ENCODE measurements around the gene FCRLA.
A peak's percentile ranks its signal among the peaks of the same experiment; 100 is the strongest.
"Not testable (repeated sequence)": the region's sequence is repeated elsewhere in the genome, so short reads cannot be mapped to it uniquely, and the experiment has no call there.

The FCRLA gene

DNA sequence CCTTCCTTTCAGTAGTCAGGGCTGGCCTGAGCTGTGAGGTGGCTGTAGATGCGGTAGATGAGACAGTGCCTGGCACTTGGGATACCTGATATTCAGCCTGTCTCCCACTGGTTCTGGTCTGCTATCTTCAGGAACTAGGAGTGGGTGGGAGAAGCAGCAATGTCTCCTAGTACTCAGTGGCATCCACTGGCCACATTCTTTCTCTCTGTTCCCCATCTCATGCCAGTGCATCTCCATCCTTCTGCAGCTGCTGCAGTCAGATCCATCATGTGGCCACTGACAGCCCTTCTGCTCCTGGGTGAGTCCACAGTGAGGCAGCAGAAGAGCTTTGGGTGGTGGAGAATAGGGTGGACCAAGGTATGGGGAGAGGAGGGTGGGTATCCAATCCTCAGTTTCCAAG is 15.4 kb downstream of the FCRLA start:
- H3K4me1 Mint-ChIP-seq: peaks cover 19% of the 10 kb centered on the region
- H3K27me3 Mint-ChIP-seq: peaks cover 6% of the 10 kb centered on the region
- H3K4me3 Mint-ChIP-seq: no peak overlapping the region
- no peaks in the 10 kb centered on the region for H3K9me3 Mint-ChIP-seq
- no peaks in the 10 kb centered on the region for H3K36me3 Mint-ChIP-seq
- H3K27ac Mint-ChIP-seq: peak overlapping the region; percentile 46

DNA sequence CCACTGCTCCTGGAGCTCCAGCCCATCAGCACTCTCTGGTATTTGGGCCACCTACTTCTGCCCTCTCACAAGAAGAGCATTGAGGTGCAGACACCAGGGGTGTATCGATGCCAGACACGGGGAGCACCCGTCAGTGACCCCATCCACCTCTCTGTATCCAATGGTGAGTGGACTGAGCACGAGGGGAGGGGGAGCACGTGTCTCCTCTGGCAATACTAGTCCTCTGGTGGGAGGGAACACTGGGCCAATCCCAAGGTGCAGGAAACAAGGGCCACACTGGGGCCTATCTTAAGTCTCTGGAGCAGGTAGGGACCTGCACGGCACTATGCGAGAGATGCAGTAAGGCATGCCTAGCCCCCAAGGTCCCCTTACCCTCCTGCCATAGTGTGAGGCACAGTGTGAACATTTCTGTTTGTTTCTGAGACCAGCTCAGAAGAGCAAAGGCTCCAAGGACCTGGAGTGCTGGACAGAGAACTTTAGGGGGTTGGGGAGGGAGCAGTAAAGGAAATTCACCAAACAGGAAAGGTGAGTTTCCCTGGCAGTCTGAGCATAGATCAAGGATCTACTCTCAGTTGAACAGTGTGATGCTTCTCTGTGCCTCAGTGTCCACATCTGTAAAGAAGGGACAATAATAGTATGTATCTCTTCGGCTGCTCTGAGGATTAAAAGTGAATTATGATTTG is 16.6 kb downstream of the FCRLA start:
- Mint-ChIP-seq H3K36me3 (no peaks in the 10 kb centered on the region), H3K27ac (no peak overlapping the region), H3K27me3 (peaks cover 6% of the 10 kb centered on the region), H3K4me3 (no peak overlapping the region), H3K4me1 (peaks cover 30% of the 10 kb centered on the region), H3K9me3 (no peaks in the 10 kb centered on the region)

DNA sequence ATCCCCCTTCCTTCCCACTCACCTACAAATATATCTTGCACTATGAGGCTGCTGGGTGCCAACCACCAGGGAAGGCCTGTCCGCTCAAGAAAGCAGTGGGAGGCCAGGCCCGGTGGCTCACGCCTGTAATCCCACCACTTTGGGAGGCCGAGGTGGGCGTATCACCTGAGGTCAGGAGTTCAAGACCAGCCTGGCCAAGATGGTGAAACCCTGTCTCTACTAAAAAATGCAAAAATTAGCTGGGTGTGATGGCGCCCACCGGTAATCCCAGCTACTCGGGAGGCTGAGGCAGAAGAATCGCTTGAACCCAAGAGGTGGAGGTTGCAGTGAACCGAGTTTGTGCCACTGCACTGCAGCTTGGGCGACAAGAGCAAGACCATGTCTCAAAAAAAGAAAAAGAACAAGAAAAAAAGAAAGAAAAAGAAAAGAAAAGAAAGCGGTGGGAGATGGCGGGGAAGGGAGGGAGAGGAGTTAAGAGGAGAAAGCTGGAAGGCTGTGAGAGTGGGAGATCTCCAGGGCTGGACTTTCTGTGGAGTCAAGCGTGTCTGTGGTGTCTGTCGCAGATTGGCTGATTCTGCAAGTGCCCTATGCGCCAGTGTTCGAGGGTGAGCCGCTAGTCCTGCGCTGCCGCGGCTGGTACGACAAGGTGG is 18.4 kb downstream of the FCRLA start:
- not testable (repeated sequence) for H3K36me3 Mint-ChIP-seq, H3K27ac Mint-ChIP-seq, H3K27me3 Mint-ChIP-seq, H3K9me3 Mint-ChIP-seq
- Mint-ChIP-seq H3K4me1 (peaks cover 42% of the 10 kb centered on the region), H3K4me3 (peak overlapping the region; percentile 90)

DNA sequence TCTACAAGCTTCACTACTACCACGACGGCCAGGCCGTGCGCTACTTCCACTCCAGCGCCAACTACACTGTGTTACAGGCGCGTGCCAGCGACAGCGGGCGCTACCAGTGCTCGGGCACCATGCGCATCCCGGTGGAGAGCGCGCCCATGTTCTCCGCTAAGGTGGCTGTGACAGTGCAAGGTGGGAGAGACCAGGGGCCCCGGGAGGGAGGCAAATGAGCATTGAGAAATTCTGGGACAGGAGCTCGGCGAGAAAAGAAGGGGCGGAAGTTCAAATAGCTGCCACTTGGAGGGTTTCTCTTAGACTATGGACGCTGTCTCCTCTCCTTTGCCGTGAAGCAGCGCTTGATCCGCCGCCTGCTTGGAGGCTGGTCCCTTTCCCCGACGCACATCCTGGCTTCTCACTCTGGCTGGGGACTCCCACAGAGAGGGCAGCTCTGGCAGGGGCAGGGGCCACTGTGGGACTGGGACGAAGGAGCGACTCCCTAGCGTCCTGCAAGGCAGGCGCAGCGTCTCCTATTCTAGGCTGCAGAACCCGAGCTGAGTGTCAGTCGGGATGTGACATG is 19.0 kb downstream of the FCRLA start:
- Mint-ChIP-seq H3K27ac (peak overlapping the region; percentile 53), H3K4me3 (peak overlapping the region; percentile 90), H3K4me1 (peaks cover 48% of the 10 kb centered on the region), H3K27me3 (peaks cover 6% of the 10 kb centered on the region), H3K9me3 (no peaks in the 10 kb centered on the region), H3K36me3 (no peaks in the 10 kb centered on the region)

DNA sequence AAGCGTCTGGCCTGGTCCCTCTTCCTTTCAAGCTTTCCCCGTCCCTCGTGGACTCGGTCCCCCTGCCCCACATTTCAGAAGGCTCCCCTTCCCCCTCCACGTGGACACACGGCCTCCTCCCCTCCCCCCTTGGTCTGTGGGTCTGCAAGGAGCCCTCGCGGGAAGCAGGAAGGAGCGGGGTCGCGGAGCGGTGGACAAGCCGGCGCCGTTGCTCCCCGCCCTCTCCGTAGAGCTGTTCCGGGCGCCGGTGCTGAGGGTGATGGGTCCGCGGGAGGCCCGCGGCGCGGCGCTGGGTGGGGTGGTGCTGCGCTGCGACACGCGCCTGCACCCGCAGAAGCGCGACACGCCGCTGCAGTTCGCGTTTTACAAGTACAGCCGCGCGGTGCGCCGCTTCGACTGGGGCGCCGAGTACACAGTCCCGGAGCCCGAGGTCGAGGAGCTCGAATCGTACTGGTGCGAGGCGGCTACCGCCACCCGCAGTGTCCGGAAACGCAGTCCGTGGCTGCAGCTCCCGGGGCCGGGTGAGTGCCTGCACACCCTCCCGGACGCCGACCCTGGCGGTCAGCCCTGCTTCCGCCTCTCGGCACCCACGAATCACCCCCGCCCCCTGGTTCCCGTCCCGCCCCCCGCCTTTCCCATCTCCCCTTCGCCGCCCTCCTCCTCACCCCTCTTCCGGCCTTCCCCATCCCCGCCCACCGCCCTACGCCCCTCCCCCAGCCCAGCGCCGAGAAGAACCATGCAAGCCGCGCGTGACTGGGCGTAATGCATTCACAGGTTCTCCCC is 19.6 kb downstream of the FCRLA start:
- H3K27me3 Mint-ChIP-seq: peaks cover 6% of the 10 kb centered on the region
- H3K4me1 Mint-ChIP-seq: peaks cover 55% of the 10 kb centered on the region
- no peaks in the 10 kb centered on the region for H3K9me3 Mint-ChIP-seq
- H3K27ac Mint-ChIP-seq: peak overlapping the region; percentile 53
- H3K4me3 Mint-ChIP-seq: peak overlapping the region; percentile 96
- H3K36me3 Mint-ChIP-seq: no peaks in the 10 kb centered on the region

DNA sequence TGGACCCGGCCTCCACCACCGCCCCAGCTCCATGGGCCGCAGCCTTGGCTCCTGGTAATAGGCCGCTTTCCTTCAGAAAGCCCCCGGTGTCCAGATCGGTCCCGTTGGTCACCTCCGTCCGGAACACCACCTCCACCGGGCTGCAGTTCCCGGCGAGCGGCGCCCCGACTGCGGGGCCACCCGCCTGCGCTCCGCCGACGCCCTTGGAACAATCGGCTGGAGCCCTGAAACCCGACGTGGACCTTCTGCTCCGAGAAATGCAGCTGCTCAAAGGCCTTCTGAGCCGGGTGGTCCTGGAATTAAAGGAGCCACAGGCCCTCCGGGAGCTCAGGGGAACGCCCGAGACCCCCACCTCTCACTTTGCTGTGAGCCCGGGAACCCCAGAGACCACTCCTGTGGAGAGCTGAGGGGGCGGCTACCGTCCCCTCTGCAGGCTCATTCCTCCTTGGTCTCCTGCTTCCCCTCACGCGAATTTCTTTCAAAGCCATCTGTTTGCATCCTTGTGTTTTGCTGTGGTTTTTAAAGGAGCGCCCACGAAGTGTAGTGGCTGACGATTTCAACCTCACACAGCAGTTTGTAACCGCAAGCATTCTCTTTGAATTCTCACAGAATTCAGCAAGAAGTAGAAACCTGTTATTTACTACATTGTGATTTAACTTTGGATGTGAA is 20.4 kb downstream of the FCRLA start:
- Mint-ChIP-seq H3K4me1 (peaks cover 56% of the 10 kb centered on the region), H3K9me3 (no peaks in the 10 kb centered on the region), H3K27ac (peak overlapping the region; percentile 91)

DNA sequence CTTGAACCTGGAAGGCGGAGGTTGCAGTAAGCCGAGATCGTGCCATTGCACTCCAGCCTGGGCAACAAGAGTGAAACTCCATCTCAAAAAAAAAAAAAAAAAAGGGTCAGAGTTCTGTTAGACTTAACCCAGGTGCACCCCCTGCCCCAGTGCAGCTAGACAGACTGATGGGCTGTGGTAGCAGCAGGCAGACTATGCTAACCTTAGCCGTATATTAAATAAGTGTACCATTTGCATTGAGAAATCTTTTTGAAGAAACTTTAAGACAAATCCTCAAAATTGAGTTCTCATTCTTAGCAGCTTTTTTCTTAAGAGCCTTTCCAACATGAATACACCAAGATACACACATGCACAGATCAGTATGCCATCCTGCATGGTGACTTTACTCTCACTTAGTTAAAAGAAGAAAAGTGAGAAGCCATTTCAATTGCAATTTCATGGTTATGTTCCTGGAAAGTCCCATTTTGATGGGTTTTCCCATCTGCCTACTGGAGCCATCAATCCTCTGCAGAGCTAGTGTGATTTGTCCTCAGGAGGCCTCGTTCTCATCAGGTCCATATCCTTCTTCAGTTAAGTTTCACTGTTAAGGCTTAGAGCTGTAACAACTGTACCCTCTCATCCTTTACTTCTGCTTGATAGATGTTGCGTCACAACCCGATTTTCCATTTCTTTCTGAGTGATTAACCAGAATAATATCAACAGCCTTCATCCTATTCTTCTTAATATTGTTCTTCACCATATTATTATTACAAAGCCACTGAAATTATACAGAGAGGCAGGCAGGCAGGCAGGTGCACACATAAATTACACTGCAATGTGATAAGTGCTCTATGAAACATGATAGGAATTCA is 21.6 kb downstream of the FCRLA start:
- Mint-ChIP-seq H3K4me1 (peaks cover 56% of the 10 kb centered on the region), H3K27ac (peak overlapping the region; percentile 6), H3K4me3 (peak overlapping the region; percentile 96), H3K27me3 (peaks cover 6% of the 10 kb centered on the region), H3K9me3 (no peaks in the 10 kb centered on the region), H3K36me3 (no peaks in the 10 kb centered on the region)

More for the DNA sequence above, 20.4 kb downstream of the FCRLA start:
- H3K36me3 Mint-ChIP-seq: no peaks in the 10 kb centered on the region
- peak overlapping the region; percentile 96 for H3K4me3 Mint-ChIP-seq
- peaks cover 6% of the 10 kb centered on the region for H3K27me3 Mint-ChIP-seq

DNA sequence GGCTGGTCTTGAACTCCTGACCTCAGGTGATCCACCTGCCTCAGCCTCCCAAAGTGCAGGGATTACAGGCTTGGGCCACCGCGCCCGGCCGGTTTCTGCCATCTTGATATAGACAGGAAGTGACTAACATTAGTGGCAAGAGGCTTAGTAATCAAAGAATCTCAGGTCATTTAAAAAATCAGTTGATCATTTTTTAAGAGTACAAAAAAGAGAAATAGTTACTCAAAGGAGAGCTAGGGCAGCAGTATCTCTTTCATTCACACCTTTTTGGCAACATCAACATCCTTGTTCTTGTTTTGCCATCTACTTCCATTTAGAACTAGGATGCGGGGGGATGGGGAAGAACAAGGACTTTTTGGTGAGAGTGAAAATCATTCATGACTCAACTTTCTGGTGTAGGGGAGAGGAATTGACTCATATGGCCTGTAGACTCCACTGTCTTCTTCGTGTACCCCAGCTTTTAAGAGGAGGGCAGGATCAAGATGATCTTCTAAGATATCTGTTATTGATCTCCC is 23.1 kb downstream of the FCRLA start:
- Mint-ChIP-seq H3K36me3 (no peaks in the 10 kb centered on the region), H3K4me3 (peak overlapping the region; percentile 57), H3K27me3 (peaks cover 6% of the 10 kb centered on the region), H3K27ac (peak overlapping the region; percentile 67), H3K9me3 (no peaks in the 10 kb centered on the region), H3K4me1 (peaks cover 51% of the 10 kb centered on the region)

DNA sequence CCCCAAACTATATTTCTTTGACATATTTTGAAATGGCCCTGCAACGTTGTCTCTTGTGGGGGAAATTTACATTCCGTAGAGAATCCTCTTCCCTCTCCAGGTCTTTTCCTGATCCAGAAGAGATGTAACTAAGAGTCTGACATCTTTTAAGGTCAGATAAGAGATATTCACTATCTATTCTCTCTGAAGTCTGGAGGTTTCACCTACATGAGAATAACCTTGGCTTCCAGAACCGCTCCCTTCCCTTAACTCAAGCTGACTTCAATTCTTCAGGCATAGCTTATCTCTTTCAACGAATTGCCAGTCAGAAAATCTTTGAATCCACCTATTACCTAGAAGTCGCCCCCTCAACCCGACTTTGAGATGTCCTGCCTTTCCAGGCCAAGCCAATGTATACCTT is 24.2 kb downstream of the FCRLA start:
- Mint-ChIP-seq H3K4me3 (no peak overlapping the region), H3K4me1 (peaks cover 48% of the 10 kb centered on the region)

DNA sequence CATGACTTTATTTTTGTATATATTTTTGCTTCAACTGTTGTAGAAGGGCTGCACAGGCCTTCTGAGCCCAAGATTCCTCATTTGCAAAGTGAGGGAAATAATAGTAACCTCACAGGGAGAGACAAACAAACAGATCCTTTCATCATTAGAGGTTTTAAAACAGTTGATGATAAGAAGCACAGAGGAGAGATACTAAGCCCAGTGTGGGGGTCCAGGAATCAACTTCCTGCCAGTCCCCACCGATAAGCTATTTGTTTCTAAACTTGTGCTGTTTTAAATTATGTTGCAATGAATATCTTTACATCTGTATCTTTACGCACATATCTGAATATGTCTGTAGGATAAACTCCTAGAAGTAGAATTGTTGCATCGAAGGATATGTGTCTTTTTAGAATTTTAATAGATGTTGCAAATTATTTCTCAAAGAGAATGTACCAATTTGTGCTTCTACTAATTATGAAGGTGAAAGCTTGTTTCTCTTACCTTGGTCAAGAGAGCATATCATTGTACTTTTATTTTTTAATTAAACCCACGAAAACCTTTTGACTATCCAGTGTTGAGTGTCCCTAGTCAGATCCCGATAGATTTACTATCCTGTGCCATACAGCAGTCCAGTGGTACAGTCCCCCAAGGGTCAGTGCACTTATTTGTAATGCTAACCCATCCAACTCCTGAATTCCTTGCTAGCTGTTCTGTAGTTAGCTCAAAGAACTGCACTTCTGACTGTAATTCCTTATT is 25.1 kb downstream of the FCRLA start:
- Mint-ChIP-seq H3K27me3 (no peaks in the 10 kb centered on the region), H3K4me1 (peaks cover 53% of the 10 kb centered on the region), H3K4me3 (no peak overlapping the region), H3K36me3 (no peaks in the 10 kb centered on the region), H3K9me3 (no peaks in the 10 kb centered on the region), H3K27ac (peak overlapping the region; percentile 53)

More for the DNA sequence above, 24.2 kb downstream of the FCRLA start:
- H3K36me3 Mint-ChIP-seq: no peaks in the 10 kb centered on the region
- no peaks in the 10 kb centered on the region for H3K9me3 Mint-ChIP-seq
- peak overlapping the region; percentile 56 for H3K27ac Mint-ChIP-seq
- H3K27me3 Mint-ChIP-seq: no peaks in the 10 kb centered on the region

DNA sequence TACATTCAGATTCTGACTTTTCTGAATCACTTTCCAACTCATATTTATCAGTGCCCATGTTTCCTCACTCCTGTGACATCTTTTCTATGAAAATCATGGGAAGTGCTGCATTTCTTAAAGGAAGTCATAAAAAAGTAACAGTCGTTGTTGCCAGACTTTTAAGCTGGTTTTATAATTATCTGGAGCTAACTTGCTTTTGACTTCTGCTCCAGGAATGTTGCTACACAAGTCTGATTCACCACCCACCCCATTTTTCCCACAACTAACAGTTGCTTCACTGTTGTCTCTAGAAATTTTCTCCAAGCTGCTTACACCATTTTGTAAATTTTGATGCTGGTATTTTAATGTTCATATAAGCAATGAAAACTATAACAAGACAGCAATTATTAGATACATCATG is 26.5 kb downstream of the FCRLA start:
- Mint-ChIP-seq H3K36me3 (no peaks in the 10 kb centered on the region), H3K4me3 (no peak overlapping the region), H3K27me3 (no peaks in the 10 kb centered on the region), H3K4me1 (peaks cover 43% of the 10 kb centered on the region), H3K27ac (no peak overlapping the region), H3K9me3 (no peaks in the 10 kb centered on the region)

DNA sequence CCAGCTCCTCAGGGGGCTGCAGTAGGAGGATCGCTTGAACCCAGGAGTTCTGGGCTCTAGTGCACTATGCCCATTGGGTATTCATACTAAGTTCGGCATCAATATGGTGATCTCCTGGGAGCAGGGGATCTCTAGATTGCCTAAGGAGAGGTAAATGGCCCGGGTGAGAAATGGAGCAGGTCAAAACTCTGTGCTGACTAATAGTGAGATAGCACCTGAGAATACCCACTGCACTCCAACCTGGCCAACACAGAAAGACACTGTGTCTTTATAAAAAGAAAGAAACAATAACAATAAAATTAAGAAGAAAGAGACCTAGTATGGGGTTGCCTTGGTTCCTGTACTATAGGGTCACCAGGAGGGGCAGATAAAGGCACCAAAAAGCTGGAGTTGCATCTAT is 28.8 kb downstream of the FCRLA start:
- no peaks in the 10 kb centered on the region for H3K36me3 Mint-ChIP-seq
- H3K4me1 Mint-ChIP-seq: peaks cover 29% of the 10 kb centered on the region
- no peak overlapping the region for H3K4me3 Mint-ChIP-seq
- H3K27ac Mint-ChIP-seq: peak overlapping the region; percentile 66
- H3K27me3 Mint-ChIP-seq: no peaks in the 10 kb centered on the region
- H3K9me3 Mint-ChIP-seq: no peaks in the 10 kb centered on the region

DNA sequence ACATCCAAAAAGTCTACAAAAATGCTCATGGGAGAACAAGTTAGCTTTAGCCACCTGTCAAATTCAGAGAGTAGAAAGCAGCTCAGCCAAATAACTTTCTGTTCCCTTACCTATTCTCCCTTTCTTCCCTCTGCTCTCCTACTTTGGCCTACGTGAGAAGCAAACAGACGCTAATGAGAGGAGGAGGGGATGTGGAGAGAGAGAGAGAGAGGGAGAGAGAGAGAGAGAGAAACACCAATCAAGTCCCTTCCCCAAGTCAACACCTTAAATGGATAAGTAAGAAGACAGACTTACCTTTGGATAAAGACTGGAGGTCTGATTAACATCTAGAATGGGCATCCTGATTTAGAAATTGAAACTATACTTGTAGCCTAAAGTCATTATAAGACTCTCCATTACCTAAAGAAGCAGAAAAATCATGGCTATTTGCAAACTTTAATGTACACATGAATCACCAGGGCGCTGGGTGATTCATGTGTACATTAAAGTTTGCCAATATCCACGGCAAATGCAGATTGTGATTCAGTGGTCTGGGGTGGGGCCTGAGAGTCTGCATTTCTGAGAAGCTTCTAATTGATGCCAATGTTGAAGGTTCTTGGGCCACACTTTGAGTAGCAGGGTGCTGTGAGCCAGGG is 29.4 kb downstream of the FCRLA start:
- peaks cover 26% of the 10 kb centered on the region for H3K4me1 Mint-ChIP-seq
- H3K4me3 Mint-ChIP-seq: no peak overlapping the region
- no peaks in the 10 kb centered on the region for H3K36me3 Mint-ChIP-seq
- H3K27ac Mint-ChIP-seq: peak overlapping the region; percentile 66
- no peaks in the 10 kb centered on the region for H3K9me3 Mint-ChIP-seq
- H3K27me3 Mint-ChIP-seq: no peaks in the 10 kb centered on the region

All from activated naive CD4-positive, alpha-beta T cell treated with anti-CD3 and anti-CD28 coated beads, Interleukin-2, amount 50 U/mL, for 24 hours (primary cell).